WTC11 (cell line): ENCODE measurements around the gene CEP350. TPM values are rescaled to one million over a fixed set of nuclear protein-coding genes. Genes with fewer than 3 reads are reported as not detected.
A peak's percentile ranks its signal among the peaks of the same experiment; 100 is the strongest.

ENCODE experiments used
- ATAC-seq: fragments of 200-7000 bp; cut with Tn5 transposase; 2 replicates; pipeline ENCODE4 v1.10.0; 2021; ENCODE audit warnings: mild to moderate bottlenecking, moderate library complexity
- CTCF ChIA-PET: fragments of 300-600 bp; sonication (Branson Sonifier 250); formaldehyde crosslinking; loops from one replicate; lab custom pipeline; 2021; ENCODE audit warnings: antibody characterized with exemption; lab: Charles Lee
- POLR2A ChIA-PET: fragments of 350-600 bp; sonication (Branson Sonifier 250); formaldehyde crosslinking; loops from one replicate; lab custom pipeline; 2021; ENCODE audit warnings: antibody characterized with exemption; lab: Charles Lee
- DNase-seq: peaks from one replicate; pipeline ENCODE4 v3.0.0; 2021; ENCODE audit warnings: low spot score
- H3K27ac Mint-ChIP-seq: 2 replicates; pipeline ENCODE4 v1.8.0; 2021; ENCODE audit warnings: mixed read lengths
- H3K27me3 Mint-ChIP-seq: 2 replicates; pipeline ENCODE4 v1.8.0; 2021; ENCODE audit warnings: low read depth, mild to moderate bottlenecking, moderate library complexity, mixed read lengths
- H3K36me3 Mint-ChIP-seq: 2 replicates; pipeline ENCODE4 v1.8.0; 2021; ENCODE audit warnings: mixed read lengths
- H3K4me1 Mint-ChIP-seq: 2 replicates; pipeline ENCODE4 v1.8.0; 2022; ENCODE audit warnings: mixed read lengths
- H3K4me3 Mint-ChIP-seq: 2 replicates; pipeline ENCODE4 v1.8.0; 2021; ENCODE audit warnings: mild to moderate bottlenecking, moderate library complexity, mixed read lengths
- H3K9me3 Mint-ChIP-seq: 2 replicates; pipeline ENCODE4 v1.8.0; 2021; ENCODE audit warnings: mixed read lengths
- CREB1 ChIP-seq: sonication (generic); formaldehyde crosslinking; IDR thresholded peaks from 2 replicates; pipeline ENCODE4 v1.8.0; 2023; ENCODE audit warnings: mild to moderate bottlenecking, missing genetic modification reagents
- FOXK1 ChIP-seq: sonication (generic); formaldehyde crosslinking; IDR thresholded peaks from 2 replicates; pipeline ENCODE4 v1.8.0; 2022; ENCODE audit warnings: mild to moderate bottlenecking, moderate library complexity, missing genetic modification reagents
- FOXP1 ChIP-seq: sonication (generic); formaldehyde crosslinking; IDR thresholded peaks from 2 replicates; pipeline ENCODE4 v1.8.0; 2022; ENCODE audit warnings: missing genetic modification reagents, mild to moderate bottlenecking, moderate library complexity, borderline replicate concordance
- IRF2 ChIP-seq: sonication (generic); formaldehyde crosslinking; IDR thresholded peaks from 2 replicates; pipeline ENCODE4 v1.8.0; 2022; ENCODE audit warnings: low read depth, missing genetic modification reagents, borderline replicate concordance
- JAZF1 ChIP-seq: fragments of 250-450 bp; sonication (Bioruptor Pico); IDR thresholded peaks from 2 replicates; pipeline ENCODE4 v1.9.0; 2021; ENCODE audit warnings: moderate library complexity, mild to moderate bottlenecking, inconsistent platforms
- NR1H2 ChIP-seq: sonication (generic); formaldehyde crosslinking; IDR thresholded peaks from 2 replicates; pipeline ENCODE4 v1.9.0; 2021; ENCODE audit warnings: mild to moderate bottlenecking, moderate library complexity, missing genetic modification reagents
- OVOL2 ChIP-seq: fragments of 250-450 bp; sonication (Bioruptor Pico); IDR thresholded peaks from 2 replicates; pipeline ENCODE4 v1.9.0; 2021; ENCODE audit warnings: mild to moderate bottlenecking, borderline replicate concordance
- SMAD3 ChIP-seq: sonication (generic); formaldehyde crosslinking; IDR thresholded peaks from 2 replicates; pipeline ENCODE4 v1.8.0; 2022; ENCODE audit warnings: missing genetic modification reagents, mild to moderate bottlenecking, borderline replicate concordance
- SP1 ChIP-seq: sonication (generic); formaldehyde crosslinking; conservative IDR thresholded peaks from 2 replicates; pipeline ENCODE4 v1.8.1; 2022; ENCODE audit warnings: missing genetic modification reagents
- TCF7 ChIP-seq: sonication (generic); formaldehyde crosslinking; IDR thresholded peaks from 2 replicates; pipeline ENCODE4 v1.8.0; 2022; ENCODE audit warnings: mild to moderate bottlenecking, low read depth, missing genetic modification reagents, moderate library complexity
- ZNF416 ChIP-seq: fragments of 250-450 bp; sonication (Bioruptor Pico); IDR thresholded peaks from 2 replicates; pipeline ENCODE4 v1.9.0; 2021; ENCODE audit warnings: mild to moderate bottlenecking, inconsistent platforms
- ZNF423 ChIP-seq: fragments of 250-450 bp; sonication (Bioruptor Pico); IDR thresholded peaks from 2 replicates; pipeline ENCODE4 v2.1.2; 2022; ENCODE audit warnings: mild to moderate bottlenecking, moderate library complexity
- ZNF671 ChIP-seq: fragments of 250-450 bp; sonication (Bioruptor Pico); IDR thresholded peaks from 2 replicates; pipeline ENCODE4 v1.8.0; 2021; ENCODE audit warnings: mild to moderate bottlenecking
- total RNA-seq: library from RNA; stranded (reverse); gene quantifications from 3 replicates; pipeline ENCODE4 v1.2.3, GENCODE V29; 2021
- TF ChIP-seq, protein P1 (sequence below): sonication (generic); formaldehyde crosslinking; IDR thresholded peaks from 2 replicates; pipeline ENCODE4 v1.8.0; 2022; ENCODE audit warnings: mild to moderate bottlenecking, missing genetic modification reagents
- TF ChIP-seq, protein P2 (sequence below): fragments of 250-450 bp; sonication (Bioruptor Pico); IDR thresholded peaks from 2 replicates; pipeline ENCODE4 v1.9.0; 2021; ENCODE audit warnings: mild to moderate bottlenecking
- TF ChIP-seq, protein P3 (sequence below): sonication (generic); formaldehyde crosslinking; IDR thresholded peaks from 2 replicates; pipeline ENCODE4 v1.8.1; 2023; ENCODE audit warnings: mild to moderate bottlenecking, missing genetic modification reagents
- TF ChIP-seq, protein P4 (sequence below): sonication (generic); formaldehyde crosslinking; IDR thresholded peaks from 2 replicates; pipeline ENCODE4 v1.8.1; 2022; ENCODE audit warnings: missing genetic modification reagents, borderline replicate concordance
- TF ChIP-seq, protein P5 (sequence below): sonication (generic); formaldehyde crosslinking; IDR thresholded peaks from 2 replicates; pipeline ENCODE4 v1.8.0; 2023; ENCODE audit warnings: mild to moderate bottlenecking, missing genetic modification reagents

Gene CEP350
- total RNA-seq, 1 experiment from 2014 or later = 34.2 TPM

DNA sequence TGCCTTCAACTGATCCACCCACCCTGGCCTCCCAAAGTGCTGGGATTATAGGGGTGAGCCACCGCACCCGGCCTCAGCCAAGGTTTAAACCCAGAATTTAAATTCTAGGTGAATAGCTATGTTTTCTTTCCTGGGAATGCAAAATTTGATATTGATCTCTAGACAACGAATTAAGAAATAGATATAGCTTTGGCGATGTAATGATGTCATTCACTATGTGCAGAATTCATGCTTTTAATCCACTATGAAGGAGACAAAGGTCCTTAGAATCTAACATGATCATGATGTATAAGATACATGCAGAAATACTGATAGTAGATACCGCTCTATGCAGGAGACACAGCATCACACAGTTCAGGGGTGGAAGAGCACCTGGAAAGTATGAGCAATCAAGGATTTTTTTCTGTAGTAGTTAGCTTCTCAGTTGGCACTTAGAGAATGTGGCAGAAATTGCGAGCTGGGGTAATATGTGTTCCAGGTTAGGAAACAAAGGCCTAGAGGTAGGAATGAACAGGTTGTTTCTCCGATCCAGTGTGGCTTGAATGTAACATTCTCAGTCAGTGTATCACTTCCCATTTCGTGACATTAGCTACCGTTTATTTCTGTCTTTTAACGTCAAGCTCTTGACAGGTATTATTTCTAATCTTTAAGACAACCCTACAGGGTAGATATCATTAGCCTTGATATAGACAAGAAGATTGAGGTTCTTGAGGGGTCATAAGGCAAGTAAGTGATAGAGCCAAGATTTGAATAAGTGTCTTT is 3.0 kb upstream of the CEP350 start (continued):
- TF ChIP-seq, protein P1, sequence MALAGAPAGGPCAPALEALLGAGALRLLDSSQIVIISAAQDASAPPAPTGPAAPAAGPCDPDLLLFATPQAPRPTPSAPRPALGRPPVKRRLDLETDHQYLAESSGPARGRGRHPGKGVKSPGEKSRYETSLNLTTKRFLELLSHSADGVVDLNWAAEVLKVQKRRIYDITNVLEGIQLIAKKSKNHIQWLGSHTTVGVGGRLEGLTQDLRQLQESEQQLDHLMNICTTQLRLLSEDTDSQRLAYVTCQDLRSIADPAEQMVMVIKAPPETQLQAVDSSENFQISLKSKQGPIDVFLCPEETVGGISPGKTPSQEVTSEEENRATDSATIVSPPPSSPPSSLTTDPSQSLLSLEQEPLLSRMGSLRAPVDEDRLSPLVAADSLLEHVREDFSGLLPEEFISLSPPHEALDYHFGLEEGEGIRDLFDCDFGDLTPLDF (CRISPR knock-in tag) = no peak
- TF ChIP-seq FOXK1 (CRISPR knock-in tag) (no peak), ZNF416 (CRISPR knock-in tag) (no peak), ZNF423 (CRISPR knock-in tag) (no peak), SMAD3 (CRISPR knock-in tag) (no peak), FOXP1 (CRISPR knock-in tag) (no peak), IRF2 (no peak), OVOL2 (CRISPR knock-in tag) (no peak), ZNF671 (CRISPR knock-in tag) (no peak), CREB1 (no peak)

DNA sequence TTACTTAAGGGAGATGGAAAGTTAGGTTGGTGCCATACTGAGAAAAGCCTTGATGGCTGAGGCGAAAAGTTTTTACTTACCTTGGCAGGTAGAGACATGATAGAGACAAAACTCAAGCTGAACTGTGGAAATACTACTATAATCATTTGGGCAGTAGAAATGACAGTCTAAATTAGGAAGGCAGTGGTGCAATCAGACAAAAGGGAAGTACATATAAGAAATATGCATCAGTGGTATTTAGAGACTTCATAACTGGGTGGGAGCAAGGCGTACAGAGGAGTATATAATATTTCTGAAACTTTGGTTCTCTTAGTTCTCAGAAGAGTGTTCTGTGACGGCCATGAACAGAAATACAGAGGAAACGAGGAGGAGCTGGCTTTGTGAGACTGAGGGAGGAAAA is 2.4 kb upstream of the CEP350 start:
- TF ChIP-seq, protein P2, sequence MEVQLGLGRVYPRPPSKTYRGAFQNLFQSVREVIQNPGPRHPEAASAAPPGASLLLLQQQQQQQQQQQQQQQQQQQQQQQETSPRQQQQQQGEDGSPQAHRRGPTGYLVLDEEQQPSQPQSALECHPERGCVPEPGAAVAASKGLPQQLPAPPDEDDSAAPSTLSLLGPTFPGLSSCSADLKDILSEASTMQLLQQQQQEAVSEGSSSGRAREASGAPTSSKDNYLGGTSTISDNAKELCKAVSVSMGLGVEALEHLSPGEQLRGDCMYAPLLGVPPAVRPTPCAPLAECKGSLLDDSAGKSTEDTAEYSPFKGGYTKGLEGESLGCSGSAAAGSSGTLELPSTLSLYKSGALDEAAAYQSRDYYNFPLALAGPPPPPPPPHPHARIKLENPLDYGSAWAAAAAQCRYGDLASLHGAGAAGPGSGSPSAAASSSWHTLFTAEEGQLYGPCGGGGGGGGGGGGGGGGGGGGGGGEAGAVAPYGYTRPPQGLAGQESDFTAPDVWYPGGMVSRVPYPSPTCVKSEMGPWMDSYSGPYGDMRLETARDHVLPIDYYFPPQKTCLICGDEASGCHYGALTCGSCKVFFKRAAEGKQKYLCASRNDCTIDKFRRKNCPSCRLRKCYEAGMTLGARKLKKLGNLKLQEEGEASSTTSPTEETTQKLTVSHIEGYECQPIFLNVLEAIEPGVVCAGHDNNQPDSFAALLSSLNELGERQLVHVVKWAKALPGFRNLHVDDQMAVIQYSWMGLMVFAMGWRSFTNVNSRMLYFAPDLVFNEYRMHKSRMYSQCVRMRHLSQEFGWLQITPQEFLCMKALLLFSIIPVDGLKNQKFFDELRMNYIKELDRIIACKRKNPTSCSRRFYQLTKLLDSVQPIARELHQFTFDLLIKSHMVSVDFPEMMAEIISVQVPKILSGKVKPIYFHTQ = no peak
- TF ChIP-seq, protein P3, sequence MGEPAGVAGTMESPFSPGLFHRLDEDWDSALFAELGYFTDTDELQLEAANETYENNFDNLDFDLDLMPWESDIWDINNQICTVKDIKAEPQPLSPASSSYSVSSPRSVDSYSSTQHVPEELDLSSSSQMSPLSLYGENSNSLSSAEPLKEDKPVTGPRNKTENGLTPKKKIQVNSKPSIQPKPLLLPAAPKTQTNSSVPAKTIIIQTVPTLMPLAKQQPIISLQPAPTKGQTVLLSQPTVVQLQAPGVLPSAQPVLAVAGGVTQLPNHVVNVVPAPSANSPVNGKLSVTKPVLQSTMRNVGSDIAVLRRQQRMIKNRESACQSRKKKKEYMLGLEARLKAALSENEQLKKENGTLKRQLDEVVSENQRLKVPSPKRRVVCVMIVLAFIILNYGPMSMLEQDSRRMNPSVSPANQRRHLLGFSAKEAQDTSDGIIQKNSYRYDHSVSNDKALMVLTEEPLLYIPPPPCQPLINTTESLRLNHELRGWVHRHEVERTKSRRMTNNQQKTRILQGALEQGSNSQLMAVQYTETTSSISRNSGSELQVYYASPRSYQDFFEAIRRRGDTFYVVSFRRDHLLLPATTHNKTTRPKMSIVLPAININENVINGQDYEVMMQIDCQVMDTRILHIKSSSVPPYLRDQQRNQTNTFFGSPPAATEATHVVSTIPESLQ (CRISPR knock-in tag) = no peak
- no peak for TF ChIP-seq JAZF1 (CRISPR knock-in tag)
- TF ChIP-seq, protein P4, sequence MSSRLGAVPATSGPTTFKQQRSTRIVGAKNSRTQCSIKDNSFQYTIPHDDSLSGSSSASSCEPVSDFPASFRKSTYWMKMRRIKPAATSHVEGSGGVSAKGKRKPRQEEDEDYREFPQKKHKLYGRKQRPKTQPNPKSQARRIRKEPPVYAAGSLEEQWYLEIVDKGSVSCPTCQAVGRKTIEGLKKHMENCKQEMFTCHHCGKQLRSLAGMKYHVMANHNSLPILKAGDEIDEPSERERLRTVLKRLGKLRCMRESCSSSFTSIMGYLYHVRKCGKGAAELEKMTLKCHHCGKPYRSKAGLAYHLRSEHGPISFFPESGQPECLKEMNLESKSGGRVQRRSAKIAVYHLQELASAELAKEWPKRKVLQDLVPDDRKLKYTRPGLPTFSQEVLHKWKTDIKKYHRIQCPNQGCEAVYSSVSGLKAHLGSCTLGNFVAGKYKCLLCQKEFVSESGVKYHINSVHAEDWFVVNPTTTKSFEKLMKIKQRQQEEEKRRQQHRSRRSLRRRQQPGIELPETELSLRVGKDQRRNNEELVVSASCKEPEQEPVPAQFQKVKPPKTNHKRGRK (CRISPR knock-in tag) = no peak
- TF ChIP-seq FOXK1 (CRISPR knock-in tag) = no peak
- TF ChIP-seq SP1 (CRISPR knock-in tag) = no peak
- no peak for TF ChIP-seq OVOL2 (CRISPR knock-in tag)
- no peak for TF ChIP-seq IRF2
- TF ChIP-seq, all 79 proteins: peak for 0
- CTCF ChIA-PET = no interaction called here
- H3K27ac Mint-ChIP-seq = no peak overlapping the region
- H3K4me1 Mint-ChIP-seq = peaks cover 21% of the 10 kb centered on the region
- no peak for DNase-seq
- H3K27me3 Mint-ChIP-seq = no peaks in the 10 kb centered on the region
- no peaks in the 10 kb centered on the region for H3K36me3 Mint-ChIP-seq
- POLR2A ChIA-PET = no interaction called here
- no peak for ATAC-seq
- H3K4me3 Mint-ChIP-seq = no peak overlapping the region
- H3K9me3 Mint-ChIP-seq = no peaks in the 10 kb centered on the region

DNA sequence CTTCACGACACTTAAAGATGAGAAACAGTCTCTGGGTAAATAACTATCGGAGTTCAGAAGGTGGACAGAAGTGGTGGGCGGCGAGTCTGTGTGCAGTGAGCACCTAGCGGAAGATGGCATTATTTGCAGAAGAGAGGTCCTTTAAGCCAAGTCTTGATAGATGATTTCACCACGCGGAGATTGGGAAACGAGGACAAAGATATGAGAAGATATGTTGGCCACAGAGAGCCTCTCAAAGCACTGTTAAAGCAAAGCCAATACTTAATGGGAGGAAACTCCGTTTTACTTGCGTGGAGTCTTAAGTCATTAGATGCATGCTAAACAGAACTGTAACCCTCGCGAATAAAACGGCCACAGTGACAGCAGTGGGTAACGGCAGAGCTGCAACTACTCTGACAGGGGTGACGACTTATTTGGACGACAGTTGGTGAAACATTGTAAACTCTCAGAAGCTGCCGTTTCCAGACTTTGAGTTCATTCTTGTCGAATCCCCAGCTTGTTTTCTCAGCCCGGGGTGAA is 577 bp upstream of the CEP350 start:
- no peaks in the 10 kb centered on the region for H3K9me3 Mint-ChIP-seq
- CTCF ChIA-PET = interaction anchor here (1.0 kb wide), 2 partner anchors 139 to 144 kb away, joined by 4 to 6 read pairs; no protein-coding TSS in a partner anchor
- TF ChIP-seq TCF7 (no peak), NR1H2 (CRISPR knock-in tag) (no peak)
- TF ChIP-seq, protein P5, sequence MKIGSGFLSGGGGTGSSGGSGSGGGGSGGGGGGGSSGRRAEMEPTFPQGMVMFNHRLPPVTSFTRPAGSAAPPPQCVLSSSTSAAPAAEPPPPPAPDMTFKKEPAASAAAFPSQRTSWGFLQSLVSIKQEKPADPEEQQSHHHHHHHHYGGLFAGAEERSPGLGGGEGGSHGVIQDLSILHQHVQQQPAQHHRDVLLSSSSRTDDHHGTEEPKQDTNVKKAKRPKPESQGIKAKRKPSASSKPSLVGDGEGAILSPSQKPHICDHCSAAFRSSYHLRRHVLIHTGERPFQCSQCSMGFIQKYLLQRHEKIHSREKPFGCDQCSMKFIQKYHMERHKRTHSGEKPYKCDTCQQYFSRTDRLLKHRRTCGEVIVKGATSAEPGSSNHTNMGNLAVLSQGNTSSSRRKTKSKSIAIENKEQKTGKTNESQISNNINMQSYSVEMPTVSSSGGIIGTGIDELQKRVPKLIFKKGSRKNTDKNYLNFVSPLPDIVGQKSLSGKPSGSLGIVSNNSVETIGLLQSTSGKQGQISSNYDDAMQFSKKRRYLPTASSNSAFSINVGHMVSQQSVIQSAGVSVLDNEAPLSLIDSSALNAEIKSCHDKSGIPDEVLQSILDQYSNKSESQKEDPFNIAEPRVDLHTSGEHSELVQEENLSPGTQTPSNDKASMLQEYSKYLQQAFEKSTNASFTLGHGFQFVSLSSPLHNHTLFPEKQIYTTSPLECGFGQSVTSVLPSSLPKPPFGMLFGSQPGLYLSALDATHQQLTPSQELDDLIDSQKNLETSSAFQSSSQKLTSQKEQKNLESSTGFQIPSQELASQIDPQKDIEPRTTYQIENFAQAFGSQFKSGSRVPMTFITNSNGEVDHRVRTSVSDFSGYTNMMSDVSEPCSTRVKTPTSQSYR (CRISPR knock-in tag) = no peak
- TF ChIP-seq, all 79 proteins: peak for 0
- peaks cover 24% of the 10 kb centered on the region for H3K4me1 Mint-ChIP-seq
- ATAC-seq (peak; percentile 0; the same call in 1 of the 2 replicates), DNase-seq (no peak)
- H3K27ac Mint-ChIP-seq = peak overlapping the region; percentile 94
- POLR2A ChIA-PET = interaction anchor here (1.4 kb wide), 1 partner anchor 72 kb away, joined by 11 read pairs; the partner anchor contains the start of gene TOR1AIP1
- H3K27me3 Mint-ChIP-seq = no peaks in the 10 kb centered on the region
- H3K36me3 Mint-ChIP-seq = no peaks in the 10 kb centered on the region
- peak overlapping the region; percentile 85 for H3K4me3 Mint-ChIP-seq
